LoVo (cell line): ENCODE results near the gene TOMM7.
"Not testable (repeated sequence)": the region's sequence is repeated elsewhere in the genome, so short reads cannot be mapped to it uniquely, and the experiment has no call there.

Source experiments
- DNase-seq: peaks from one replicate; pipeline ENCODE4 v3.0.0-alpha.2; 2016; ENCODE audit warnings: low spot score

TOMM7 gene

GRCh38 chr7:22821702-22822485 lies 755 bp downstream of the TOMM7 start:
- DNase-seq: peak; percentile 26

DNA sequence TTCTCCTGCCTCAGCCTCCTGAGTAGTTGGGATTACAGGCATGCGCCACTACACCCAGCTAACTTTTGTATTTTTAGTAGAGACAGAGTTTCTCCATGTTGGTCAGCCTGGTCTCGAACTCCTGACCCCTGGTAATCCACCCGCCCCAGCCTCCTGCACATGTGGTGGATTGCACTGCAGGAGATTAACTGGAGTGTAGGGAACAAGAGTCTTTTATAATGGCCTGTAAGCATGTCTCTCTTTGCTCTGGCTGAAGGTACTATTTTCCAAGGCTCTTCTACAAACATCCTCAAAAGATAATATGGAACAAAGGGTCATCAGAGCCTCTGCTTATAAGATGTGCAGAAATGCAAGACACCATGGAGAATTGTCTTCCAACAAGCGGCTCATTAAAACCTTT lies 3.2 kb downstream of the TOMM7 start:
- DNase-seq: no peak

DNA sequence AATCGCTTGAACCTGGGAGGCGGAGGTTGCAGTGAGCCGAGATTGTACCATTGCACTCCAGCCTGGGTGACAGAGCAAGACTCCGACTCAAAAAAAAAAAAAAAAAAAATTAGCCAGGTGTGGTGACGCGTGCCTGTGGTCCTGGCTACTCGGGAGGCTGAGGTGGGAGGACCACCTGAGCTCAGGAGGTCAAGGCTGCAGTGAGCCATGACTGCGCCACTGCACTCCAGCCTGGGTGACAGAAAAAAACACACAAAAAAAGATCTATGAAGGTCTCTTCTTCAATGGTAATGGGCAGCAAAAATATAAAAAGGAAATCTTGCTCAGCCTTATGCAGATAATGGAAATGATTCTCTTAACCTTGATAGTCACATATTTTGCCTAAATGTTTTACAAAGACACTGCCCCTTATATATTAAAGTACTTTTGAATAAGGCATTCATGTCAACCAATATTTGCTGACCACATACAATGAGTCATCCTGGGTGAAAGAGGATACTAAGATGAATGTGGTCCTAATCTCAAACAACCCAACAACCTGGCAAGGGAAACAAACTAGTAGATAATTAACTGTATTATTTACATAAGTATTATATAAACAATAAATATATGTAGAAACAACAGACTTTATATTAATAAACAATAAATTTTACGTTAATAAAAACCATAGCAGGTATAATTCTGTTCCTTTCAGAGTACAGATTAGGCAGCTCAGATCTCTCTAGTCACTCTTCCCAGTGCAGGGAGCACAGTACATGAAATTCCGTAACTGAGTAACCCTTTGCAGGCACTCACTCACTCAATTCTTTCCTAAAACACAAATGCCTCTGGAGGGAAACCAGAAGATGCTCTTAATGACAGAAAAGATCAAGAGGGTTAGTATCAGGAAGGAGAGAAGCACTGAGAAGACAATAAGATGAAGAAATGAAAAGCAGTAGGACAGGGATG lies 8.1 kb downstream of the TOMM7 start:
- DNase-seq: no peak

- no peak for DNase-seq
Measured at GRCh38 chr7:22812353-22812752, 10.3 kb downstream of the TOMM7 start.

GRCh38 chr7:22811746-22812280 lies 10.8 kb downstream of the TOMM7 start:
- DNase-seq: no peak

GRCh38 chr7:22810843-22811242 lies 11.8 kb downstream of the TOMM7 start:
- DNase-seq: no peak

GRCh38 chr7:22809902-22810642 lies 12.6 kb downstream of the TOMM7 start:
- DNase-seq: no peak

GRCh38 chr7:22808140-22808539 lies 14.5 kb downstream of the TOMM7 start:
- no peak for DNase-seq

DNA sequence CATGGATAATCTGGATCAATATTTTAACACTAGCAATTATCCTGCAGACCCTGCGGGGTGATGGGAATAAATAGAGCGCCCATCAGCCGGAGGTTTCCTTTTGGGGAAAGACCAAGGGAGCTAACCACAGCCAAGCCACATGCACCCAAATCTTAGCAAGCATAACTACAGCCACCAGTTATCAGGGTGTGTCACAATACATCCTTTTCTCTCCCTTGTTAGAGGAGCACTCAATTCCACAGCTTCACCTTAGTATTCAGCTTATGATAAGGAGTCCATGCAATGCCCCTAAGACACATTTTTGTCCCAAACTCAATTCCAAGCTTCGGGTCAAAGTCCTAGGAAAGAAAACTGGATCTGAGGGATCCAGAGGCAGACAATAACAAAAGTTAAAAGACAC lies 15.9 kb downstream of the TOMM7 start:
- no peak for DNase-seq

DNA sequence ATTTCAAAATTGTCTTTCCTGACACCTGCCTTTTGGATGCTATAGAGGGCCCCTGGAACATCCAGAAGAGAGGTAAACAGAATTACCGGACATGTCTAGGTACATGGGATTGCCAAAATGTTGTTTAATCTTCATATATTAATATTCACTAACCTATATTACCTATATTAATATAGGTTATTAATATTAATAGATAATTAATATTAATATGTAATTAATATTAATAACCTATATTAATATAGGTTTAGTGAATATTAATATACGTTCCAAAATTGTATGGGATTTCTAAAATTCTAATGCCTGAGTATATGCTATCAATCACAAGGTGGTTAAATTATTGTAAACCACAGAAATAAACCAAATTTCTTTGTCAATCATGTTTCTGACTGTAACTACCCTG lies 17.4 kb downstream of the TOMM7 start:
- no peak for DNase-seq

DNA sequence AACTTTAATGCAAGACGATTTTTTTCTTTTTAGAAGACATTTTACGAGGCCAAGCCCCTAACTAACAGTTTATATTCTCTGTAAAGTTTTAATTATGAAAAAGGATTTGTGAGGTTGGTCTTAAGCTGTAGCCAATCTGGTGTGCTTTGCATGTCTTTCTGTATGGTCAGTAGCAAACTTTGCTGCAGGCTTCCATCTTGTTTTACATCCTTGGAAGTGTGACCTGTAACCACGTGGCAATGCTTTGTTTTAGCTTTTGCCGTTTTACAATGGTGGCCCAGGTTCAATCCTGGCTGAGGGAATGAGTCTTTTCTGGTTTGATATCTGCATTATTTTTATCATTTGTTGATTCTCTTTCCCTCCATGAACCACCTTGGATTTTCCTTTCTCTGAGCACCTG lies 19.8 kb downstream of the TOMM7 start:
- not testable (repeated sequence) for DNase-seq

DNA sequence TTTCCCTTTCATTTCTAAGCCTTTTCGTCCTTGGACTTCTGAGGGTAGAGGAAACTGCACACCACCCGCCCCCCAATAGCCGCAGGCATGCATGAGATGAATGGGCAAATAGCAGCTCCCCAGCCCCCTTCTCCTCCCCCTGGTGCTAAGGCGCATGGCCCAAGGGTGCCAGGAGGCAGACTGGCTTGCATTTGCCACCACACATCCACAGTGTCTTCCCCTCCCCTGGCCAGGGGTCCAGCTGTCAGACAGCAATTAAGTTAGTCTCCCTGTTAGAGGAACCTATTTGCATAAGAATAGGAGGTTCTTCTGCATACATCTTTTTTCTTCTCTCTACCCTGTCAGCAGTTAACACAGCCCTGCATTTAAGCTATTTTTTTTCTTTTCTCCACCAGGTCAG lies 20.2 kb downstream of the TOMM7 start:
- no peak for DNase-seq

- no peak for DNase-seq
Measured at GRCh38 chr7:22801912-22802311, 20.7 kb downstream of the TOMM7 start.

DNA sequence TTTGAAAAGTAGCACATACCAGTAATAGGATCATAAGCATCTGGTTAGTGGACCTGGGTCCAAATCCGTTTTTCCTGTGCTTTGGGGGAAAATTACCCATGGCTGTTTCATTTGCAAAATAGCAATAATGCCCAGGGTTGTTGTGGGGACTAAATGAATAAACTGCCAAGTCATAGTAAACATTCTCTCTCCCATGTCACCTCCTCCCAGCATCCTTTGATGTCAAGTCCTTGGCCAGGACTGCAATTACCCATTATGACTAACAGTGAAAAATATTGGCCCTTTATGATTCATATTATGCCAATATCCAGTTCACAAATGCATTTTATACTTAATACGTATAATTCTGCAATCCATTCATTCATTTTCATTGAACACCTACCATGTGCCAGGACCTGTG lies 23.0 kb downstream of the TOMM7 start:
- no peak for DNase-seq

DNA sequence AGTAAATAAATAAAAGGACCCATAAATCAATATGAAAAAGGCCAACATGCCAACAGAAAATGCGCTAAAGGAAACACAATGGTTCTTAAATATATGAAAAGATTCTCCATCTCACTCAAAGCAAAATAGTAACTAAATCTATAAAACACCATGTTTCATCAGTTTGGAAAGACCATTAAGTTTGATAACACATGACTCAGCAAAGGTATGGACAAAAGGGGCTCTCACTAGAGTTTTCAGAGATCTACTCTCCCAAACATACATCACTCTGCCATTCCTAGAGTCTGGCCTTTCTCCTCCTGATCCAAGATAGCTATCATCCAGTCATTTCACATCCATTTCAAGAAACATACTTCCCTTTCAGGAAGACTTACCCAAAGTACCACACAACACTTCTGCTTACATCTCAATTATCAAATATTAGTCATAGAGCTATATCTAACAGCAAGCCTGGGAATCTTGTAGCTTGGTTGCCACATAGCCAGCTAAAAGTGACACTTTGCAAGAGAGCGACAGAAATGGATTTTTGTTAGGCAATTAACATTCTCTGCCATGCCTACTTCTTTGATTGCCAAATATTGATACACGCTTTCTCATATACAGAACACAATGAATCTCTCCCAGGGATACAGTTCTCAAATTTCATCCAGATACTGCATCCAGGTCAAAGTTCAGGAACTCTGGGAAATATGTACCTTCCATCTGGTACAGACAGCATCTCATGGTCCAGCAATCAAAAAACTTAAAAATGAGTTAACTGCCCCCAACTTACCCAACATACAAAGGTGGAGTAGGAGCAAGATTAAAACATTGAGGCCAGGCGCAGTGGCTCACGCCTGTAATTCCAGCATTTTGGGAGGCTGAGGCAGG lies 28.8 kb downstream of the TOMM7 start:
- DNase-seq: no peak

DNA sequence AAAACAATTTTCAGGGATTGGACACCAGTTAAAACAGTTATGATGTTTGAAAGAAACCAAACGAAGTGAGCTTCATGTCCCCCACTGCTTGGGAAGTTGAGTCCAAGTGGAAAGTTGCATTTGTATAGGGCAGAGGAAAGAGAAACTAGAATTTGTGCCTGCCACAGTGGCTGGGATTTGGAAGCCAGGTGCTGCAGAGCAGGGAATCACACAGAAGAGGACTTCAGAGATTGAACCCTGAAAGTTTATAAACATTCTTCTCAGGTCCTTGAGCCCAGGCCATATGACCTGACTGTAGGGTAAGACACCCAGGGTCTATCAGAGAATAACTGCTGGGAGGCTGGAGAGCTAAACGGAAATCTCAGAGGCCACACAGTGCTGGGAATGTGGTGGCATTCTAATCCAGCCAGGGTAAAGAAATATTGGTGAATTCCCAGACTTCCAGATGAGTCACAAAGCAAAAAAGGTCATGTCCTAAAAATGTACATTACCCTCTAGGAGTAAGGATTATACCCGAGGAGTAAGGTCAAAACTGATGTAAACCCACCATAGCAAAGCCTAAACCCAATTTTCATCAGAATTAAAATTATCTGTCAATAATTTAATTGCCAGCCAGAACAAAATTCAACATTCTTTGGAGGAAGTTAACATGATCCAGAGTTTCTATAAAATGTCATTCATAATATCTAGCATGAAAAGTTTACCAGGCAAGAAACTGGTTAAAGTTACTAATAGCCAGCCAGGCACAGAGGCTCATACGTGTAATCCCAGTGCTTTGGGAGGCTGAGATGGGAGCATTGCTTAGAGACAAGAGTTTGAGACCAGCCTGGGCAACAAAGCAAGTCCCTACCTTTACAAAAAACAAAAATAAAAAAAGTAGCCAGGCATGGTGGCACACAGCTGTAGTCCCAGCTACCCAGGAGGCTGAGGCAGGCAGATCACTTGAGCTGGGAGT lies 31.2 kb downstream of the TOMM7 start:
- no peak for DNase-seq

DNA sequence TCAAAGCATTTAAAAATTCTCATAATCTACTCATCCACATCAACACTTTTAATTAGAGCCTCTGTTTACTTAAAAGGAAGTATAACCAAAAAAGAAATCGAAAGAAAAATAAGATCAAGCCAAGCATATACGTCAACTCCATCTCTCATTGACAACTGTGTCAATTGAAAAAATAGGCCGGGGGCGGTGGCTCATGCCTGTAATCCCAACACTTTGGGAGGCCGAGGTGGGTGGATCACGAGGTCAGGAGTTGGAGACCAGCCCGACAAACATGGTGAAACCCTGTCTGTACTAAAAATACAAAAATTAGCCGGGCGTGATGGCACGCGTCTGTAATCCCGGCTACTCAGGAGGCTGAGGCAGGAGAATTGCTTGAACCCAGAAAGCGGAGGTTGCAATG lies 32.0 kb downstream of the TOMM7 start:
- DNase-seq: not testable (repeated sequence)

- no peak for DNase-seq
Measured at GRCh38 chr7:22787951-22788350, 34.7 kb downstream of the TOMM7 start.

GRCh38 chr7:22786290-22786932 lies 36.2 kb downstream of the TOMM7 start:
- DNase-seq: peak; percentile 78

- DNase-seq: no peak
Measured at GRCh38 chr7:22784346-22784745, 38.3 kb downstream of the TOMM7 start.
